GM12878 (cell line): ENCODE results near the gene EDC4. TPM values are rescaled to one million over a fixed set of nuclear protein-coding genes. Genes with fewer than 3 reads are reported as not detected.

Experiments
- BCL11A ChIP-seq: IDR thresholded peaks from 2 replicates; pipeline ENCODE4 v1.6.1; 2011; ENCODE audit warnings: low read depth, low read length
- EGR1 ChIP-seq, 2 experiments: IDR thresholded peaks; 1 replicate in 1 of 2; 2 replicates in 1 of 2; pipeline ENCODE4 v1.6.1; 2011 to 2012; ENCODE audit warnings: low read depth in 2 of 2, low read length in 2 of 2, borderline replicate concordance in 1 of 2, mild to moderate bottlenecking in 1 of 2, moderate library complexity in 1 of 2
- FOXK2 ChIP-seq: fragments of 450-650 bp; IDR thresholded peaks from 2 replicates; pipeline ENCODE4 v1.6.1; 2017; ENCODE audit warnings: mild to moderate bottlenecking, moderate library complexity
- HCFC1 ChIP-seq: fragments of 150-350 bp; IDR thresholded peaks from 2 replicates; pipeline ENCODE4 v1.6.1; 2014; ENCODE audit warnings: low read length
- HDAC2 ChIP-seq: fragments of 200-600 bp; sonication (generic); IDR thresholded peaks from 2 replicates; pipeline ENCODE4 v1.6.1; 2017
- HDGF ChIP-seq: fragments of 450-650 bp; IDR thresholded peaks from 2 replicates; pipeline ENCODE4 v1.6.1; 2016; ENCODE audit warnings: antibody characterized with exemption
- YBX1 ChIP-seq: fragments of 450-650 bp; IDR thresholded peaks from 2 replicates; pipeline ENCODE4 v1.6.1; 2016; ENCODE audit warnings: antibody characterized with exemption
- ZBTB11 ChIP-seq: fragments of 450-650 bp; formaldehyde crosslinking; IDR thresholded peaks from 2 replicates; pipeline ENCODE4 v1.5.0; 2022; ENCODE audit warnings: mild to moderate bottlenecking, missing genetic modification characterization
- ZNF622 ChIP-seq: fragments of 450-650 bp; IDR thresholded peaks from 2 replicates; pipeline ENCODE4 v1.6.1; 2017; ENCODE audit warnings: mild to moderate bottlenecking, inconsistent platforms
- polyA plus RNA-seq, 11 experiments: library from polyadenylated mRNA; depleted of rRNA in 4 of 11; unstranded in 6 of 11; stranded (reverse) in 5 of 11; fragments of >200 nt; fragmentation: Nextera tagmentation in 4 of 11; fragmentation: Illumina TruSeq in 1 of 11; extraction: Ambion mirVana in 4 of 11; extraction: Trizol in 1 of 11; gene quantifications; 1 replicate in 1 of 11; 2 replicates in 10 of 11; pipeline versions ENCODE4 v1.2.1 to v1.2.3, GENCODE V29; 2011 to 2016; ENCODE audit warnings: inconsistent platforms in 2 of 11, missing spikeins in 2 of 11, low read depth in 1 of 11
- total RNA-seq, 4 experiments: library from RNA; depleted of rRNA in 3 of 4; stranded (reverse); fragments of >200 nt in 3 of 4; fragmentation: Illumina TruSeq in 1 of 4; extraction: Trizol in 1 of 4; gene quantifications; 2 replicates each; pipeline versions ENCODE4 v1.2.1 to v1.2.3, GENCODE V29; 2013 to 2021
- TF ChIP-seq, protein P1 (sequence below), 3 experiments: IDR thresholded peaks in 2 of 3; conservative IDR thresholded peaks in 1 of 3; 2 replicates each; pipeline ENCODE4 v1.5.1; 2011; ENCODE audit warnings: low read depth in 3 of 3, low read length in 3 of 3, mild to moderate bottlenecking in 3 of 3, control low read depth in 2 of 3, moderate library complexity in 2 of 3, inconsistent platforms in 1 of 3, mixed read lengths in 1 of 3; ENCODE audit not compliant: control insufficient read depth in 2 of 3, insufficient read depth in 1 of 3; ENCODE audit errors: extremely low read depth in 1 of 3
- TF ChIP-seq, protein P2 (sequence below): IDR thresholded peaks from 2 replicates; pipeline ENCODE4 v1.6.1; 2012; ENCODE audit warnings: low read depth, low read length, improper control_type of control experiment

EDC4 gene
- total and polyA plus RNA-seq, 10 of the 15 experiments (the other 5 are each of a cell fraction or from before 2014, with no cell fraction given): 1.2 to 86.0 (median 53.4) TPM

DNA sequence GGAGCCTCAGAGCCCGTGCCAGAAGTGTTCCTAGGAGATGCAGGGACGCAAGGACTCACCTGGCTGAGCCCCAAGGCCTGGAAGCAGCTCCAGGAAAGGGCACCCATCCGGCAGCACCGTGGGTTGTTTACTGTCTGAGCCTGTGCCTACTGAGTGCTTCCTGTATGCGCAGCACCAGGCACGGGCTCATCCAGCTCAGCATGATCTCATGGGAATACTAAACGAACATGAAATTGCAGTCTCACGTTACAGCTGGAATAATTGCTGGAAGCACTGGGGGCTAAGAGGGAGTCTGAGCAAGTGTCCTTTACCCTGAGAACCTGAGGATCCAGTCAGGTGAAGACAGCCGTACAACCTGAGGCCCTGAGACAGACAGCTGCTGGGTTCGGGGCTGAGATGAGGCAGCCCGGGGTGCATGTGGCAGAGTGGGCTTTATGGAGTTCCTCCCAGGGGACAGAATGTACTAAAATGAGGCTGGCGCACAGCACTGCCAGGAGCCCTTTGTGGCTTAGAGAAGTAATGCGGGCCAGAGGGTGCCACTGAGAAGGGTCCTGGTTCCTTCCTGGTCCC, 53.4 kb downstream of the EDC4 start (continued):
- no peak for TF ChIP-seq ZNF622
- no peak for TF ChIP-seq ZBTB11
- TF ChIP-seq HDGF: no peak
- TF ChIP-seq HCFC1: no peak
- TF ChIP-seq BCL11A: no peak
- TF ChIP-seq HDAC2: no peak
- TF ChIP-seq, protein P1, sequence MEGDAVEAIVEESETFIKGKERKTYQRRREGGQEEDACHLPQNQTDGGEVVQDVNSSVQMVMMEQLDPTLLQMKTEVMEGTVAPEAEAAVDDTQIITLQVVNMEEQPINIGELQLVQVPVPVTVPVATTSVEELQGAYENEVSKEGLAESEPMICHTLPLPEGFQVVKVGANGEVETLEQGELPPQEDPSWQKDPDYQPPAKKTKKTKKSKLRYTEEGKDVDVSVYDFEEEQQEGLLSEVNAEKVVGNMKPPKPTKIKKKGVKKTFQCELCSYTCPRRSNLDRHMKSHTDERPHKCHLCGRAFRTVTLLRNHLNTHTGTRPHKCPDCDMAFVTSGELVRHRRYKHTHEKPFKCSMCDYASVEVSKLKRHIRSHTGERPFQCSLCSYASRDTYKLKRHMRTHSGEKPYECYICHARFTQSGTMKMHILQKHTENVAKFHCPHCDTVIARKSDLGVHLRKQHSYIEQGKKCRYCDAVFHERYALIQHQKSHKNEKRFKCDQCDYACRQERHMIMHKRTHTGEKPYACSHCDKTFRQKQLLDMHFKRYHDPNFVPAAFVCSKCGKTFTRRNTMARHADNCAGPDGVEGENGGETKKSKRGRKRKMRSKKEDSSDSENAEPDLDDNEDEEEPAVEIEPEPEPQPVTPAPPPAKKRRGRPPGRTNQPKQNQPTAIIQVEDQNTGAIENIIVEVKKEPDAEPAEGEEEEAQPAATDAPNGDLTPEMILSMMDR (IDR thresholded peaks at IDR 0.05 in 2 of 3, conservative IDR thresholded peaks at IDR 0.05 in 1 of 3; ENCODE audit: control insufficient read depth in 2 of 3, extremely low read depth in 1 of 3, insufficient read depth in 1 of 3, low read depth in 3 of 3, low read length in 3 of 3): no peak
- TF ChIP-seq FOXK2: no peak
- TF ChIP-seq, protein P2, sequence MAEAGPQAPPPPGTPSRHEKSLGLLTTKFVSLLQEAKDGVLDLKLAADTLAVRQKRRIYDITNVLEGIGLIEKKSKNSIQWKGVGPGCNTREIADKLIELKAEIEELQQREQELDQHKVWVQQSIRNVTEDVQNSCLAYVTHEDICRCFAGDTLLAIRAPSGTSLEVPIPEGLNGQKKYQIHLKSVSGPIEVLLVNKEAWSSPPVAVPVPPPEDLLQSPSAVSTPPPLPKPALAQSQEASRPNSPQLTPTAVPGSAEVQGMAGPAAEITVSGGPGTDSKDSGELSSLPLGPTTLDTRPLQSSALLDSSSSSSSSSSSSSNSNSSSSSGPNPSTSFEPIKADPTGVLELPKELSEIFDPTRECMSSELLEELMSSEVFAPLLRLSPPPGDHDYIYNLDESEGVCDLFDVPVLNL: no peak
- TF ChIP-seq EGR1 (IDR thresholded peaks at IDR 0.05; ENCODE audit: borderline replicate concordance in 1 of 2, low read depth in 2 of 2, low read length in 2 of 2): no peak
- TF ChIP-seq YBX1: no peak
- TF ChIP-seq, all 136 proteins: peak for 0
